SW 1271 (cell line): Measurements from ENCODE around the gene GPR180.
"Not testable (repeated sequence)": the region's sequence is repeated elsewhere in the genome, so short reads cannot be mapped to it uniquely, and the experiment has no call there.

Experiments used
- DNase-seq, 2 experiments: peaks; one replicate each; lab custom pipeline; 2025; lab: John Stamatoyannopoulos, UW

The GPR180 gene

DNA sequence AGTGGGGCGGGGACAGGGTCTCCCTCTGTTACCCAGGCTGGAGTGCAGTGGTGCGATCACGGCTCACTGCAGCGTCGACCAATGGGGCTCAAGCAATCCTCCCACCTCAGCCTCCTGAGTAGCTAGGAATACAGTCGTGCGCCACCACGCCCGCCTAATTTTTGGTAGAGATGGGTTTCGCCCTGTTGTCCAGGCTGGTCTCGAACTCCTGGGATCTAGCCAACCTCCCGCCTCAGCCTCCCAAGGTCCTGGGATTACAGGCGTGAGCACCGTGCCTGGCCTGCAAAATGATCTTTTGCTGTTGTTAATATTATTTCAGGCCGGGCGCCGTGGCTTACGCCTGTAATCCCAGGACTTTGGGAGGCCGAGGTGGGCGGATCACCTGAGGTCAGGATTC lies 5.1 kb upstream of the GPR180 start:
- DNase-seq, result no peak

DNA sequence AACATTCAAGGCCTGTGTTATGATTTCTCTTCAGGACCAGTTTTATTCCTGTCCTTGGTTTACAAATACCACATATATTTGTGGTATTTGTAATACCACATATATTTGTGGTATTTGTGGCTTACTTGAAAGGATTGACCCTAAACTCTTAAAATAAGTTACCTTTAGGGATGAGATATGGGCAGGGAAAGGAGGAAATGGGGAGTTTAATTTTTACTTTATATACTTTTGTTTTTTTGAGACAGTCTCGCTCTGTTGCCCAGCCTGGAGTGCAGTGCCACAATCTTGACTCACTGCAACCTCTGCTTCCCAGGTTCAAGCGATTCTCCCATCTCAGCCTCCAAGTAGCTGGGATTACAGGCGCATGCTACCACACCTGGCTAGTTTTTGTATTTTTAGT lies 3.4 kb upstream of the GPR180 start:
- DNase-seq, result no peak

DNA sequence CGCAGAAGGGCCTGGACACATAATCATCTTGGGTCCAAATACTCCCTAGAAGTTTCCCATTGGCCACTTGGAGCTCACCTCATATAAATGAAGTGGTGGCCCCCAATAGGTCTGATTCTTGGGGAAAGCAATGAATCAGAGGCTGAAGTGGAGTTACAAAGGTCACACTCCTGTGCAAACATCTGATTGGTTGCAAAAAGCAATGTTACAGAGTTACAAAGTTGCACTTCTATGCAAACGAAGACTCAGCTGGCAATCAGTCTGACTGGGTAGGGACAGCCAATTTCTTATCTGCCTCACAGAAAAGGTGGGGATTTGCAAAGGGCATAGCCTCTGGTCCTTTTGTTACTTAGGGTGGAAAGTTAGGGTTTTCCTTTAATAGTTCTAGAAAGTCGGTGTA lies 1.8 kb upstream of the GPR180 start:
- DNase-seq, result no peak

DNA sequence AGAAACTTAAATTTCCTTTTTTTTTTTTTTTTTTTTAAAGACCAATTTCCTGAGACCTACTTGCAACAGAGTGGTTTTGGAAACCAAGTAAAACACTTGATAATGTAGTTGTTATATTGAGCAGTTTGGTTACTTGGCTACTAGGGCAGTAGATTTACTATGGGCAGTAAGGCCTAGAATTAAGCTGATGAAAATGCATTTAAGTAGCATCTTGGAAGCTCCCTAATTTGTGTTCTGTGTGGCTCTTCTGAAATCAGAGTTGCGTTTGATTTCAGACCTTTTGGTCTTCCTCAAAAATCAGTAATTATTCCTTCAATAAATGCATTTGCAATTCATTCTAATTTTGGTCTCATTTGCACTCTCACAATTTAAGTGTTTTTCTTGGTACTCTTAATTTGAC lies 810 bp downstream of the GPR180 start:
- no peak for DNase-seq

DNA sequence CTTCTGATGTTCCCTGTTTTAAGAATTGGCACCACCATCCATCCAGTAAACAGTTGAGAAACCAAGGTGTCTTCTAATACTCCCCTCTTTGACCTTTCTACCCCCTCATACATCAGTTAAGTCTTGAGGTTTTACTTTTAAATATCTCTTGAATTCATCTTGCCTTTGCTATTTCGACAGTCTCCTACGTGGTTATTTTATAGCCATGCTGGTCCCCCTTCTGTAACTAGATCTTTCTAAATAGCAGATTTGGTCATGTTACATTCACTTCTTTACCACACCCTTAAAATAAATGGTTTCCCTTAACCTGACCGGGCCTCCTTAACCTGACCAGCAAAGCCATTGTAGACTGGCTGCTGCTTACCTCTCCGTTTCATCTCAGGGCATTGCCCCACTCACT lies 5.4 kb downstream of the GPR180 start:
- no peak for DNase-seq

DNA sequence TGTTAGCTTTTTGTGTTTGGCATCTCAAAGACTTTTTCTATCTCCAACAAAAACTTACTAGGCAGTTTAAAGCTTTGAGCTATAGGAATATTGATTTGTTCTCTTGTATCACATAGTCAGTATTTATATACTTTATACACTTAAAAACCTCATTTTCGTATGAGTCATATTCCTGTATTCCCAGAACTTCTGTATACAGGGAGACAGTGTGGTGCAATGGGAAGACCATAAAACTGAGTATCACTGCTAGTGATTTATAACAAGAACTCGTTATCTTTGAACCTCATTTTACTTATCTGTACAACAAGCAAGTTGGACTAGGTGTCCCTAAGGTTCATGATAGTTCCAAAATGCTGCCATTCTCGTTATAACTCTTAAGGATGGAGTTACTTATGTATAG lies 6.3 kb downstream of the GPR180 start:
- DNase-seq, result no peak

DNA sequence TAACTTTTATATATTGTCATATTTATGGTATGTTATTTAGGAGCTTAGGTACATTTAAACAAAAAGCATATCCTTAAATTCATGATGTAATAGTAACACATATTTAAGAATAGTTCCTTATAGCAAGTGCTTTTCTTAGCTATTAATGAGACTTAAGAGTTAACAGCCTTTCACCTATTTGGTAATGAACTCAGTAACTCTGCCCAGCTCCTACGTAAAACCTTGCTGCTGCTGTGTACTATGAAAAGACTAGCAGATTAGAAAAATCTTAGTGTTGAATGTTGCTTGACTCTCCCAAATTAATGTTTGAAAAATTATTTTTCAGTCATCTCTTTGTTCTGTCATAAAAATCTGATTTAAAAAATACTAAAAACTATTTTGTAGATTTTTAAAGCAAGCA lies 6.9 kb downstream of the GPR180 start:
- no peak for DNase-seq

DNA sequence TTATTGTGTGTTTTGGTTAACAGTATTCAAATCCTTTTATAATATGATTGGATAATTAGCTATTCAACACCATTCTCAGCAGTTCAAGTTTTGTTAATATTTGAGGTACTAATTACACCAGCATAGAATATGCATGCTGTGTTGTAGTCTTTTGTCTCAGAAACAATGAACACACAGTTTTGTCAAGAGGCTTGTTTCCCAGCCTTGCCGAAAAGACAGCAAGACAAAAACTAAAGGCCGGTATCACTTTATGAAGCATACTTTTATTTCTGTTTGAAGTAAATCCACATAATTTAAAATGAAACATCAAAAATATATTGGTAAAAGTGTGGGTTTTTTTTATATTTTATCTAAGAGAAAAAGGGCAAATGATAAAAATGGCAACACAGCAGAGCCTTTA lies 7.5 kb downstream of the GPR180 start:
- DNase-seq, result no peak

DNA sequence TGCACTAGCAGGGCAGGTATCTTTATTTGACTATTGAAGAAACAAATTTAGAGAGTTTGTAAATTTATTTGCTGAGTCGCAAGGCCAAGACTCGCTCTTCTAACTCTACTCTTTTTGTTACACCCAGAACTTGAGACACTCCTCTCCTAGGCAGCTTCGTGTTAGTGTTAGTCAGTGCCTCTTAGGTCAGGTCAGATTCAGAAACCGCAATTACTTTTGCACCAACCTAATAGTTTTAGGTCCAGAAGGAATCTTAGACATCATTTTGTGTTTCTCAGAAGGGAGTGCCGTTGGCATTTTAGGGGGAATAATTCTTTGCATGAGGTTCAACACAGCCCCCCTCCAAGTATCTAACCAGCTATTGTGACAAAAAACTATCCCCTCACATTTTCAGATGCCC lies 8.8 kb downstream of the GPR180 start:
- no peak for DNase-seq

DNA sequence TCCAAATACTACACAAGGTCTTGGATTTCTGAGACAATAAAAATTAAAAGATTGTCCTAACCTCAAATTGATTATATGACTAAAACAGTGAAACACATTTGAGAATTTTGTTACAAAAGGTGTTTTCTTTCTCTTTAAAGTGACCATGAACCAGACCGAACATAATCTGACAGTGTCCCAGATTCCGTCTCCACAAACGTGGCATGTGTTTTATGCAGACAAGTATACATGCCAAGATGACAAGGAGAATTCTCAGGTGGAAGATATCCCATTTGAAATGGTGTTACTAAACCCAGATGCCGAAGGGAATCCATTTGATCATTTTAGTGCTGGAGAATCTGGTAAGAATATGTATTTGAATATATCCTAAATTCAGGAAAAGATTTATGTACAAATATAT lies 10.4 kb downstream of the GPR180 start:
- no peak for DNase-seq

DNA sequence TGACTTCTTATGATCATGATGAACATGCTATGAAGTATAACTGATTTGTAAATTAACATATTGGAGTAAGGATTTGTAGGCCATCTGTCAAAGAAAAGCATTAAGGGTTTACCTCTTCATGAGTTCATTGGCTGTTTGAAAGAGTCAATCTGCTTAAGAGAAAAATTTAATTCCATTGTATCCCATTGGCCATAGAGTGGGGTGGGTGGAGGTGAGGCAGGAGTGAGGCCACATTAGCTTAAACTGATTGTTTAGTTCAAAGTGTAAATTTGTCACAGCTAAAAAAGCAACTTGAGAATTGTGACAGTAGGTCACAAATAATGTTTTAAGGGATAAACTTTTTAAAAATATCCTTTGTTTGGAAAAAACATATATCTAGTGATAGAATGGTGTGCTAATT lies 11.4 kb downstream of the GPR180 start:
- no peak for DNase-seq

DNA sequence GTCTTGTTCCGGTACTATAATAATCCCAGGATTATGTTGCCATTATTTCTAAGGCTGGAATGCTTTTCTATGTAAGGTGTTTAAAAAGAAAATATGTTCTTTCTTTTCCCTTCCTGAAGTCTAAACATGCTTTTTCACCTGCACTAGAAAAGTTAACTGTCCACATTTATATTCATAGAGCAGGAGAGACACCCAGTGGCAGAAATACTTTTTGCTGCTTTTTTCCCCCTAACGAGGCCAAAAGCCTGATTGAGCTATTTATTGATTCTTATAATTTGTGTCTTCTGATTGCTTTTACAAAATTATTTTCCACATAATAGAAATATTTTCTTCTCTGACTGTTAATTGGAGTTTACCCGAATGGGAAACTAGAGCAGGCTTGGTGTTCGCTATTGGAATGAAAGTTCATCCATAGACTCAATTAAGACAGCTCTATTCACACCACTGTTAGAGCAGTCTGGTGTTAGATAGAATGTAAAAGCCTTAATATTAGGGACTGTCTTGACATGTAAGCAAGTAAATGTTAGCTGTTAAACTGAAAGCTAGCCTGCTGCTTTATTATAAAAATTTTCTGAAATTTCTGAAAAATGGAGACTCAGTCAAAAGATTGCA lies 15.8 kb downstream of the GPR180 start:
- DNase-seq, result peak in 1 of 2 experiments; percentile 15

DNA sequence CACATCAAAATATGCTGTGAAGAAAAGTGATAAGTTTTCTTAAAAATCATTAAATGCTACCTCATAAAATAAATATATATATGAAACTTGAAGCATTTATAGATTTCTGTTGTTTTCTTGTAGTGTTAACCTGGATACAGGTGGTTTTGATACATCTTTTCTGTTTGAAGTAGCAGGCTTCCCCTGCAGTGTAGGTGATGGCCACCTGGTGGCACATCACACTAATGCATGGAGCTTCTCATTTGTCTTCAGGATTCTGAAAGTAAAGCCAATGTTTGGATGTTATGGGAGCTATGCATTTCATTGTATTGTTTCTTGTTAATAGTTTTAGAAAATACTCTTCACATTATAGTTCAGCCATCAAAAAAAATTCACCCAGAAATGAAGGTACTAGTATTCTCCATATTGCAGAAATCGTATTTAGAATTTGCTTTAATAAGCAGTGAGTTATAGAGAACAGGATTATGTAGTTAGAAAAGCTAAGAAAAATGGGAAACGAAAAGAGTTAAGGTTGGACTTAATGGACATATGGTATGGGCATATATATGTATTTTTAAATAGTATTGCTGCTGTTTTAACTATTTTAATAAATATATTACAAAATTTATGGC lies 18.7 kb downstream of the GPR180 start:
- peak in 1 of 2 experiments; percentile 24 for DNase-seq

DNA sequence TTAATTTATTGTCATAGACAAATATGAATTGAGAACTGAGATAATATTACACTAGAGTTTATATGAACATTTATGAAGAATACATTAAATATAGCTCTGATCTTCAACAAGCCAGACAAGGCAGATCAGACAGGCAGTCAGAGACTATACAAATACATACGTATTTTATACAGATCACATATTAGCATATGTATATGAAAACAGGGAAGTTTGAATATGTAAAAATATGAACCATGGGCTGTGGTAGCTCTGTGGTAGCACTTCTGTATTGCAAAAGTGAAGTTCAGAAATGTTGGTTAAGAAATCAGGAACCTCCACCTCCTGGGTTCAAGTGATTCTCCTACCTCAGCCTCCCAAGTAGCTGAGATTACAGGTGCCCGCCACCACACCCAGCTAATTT lies 20.7 kb downstream of the GPR180 start:
- no peak for DNase-seq

DNA sequence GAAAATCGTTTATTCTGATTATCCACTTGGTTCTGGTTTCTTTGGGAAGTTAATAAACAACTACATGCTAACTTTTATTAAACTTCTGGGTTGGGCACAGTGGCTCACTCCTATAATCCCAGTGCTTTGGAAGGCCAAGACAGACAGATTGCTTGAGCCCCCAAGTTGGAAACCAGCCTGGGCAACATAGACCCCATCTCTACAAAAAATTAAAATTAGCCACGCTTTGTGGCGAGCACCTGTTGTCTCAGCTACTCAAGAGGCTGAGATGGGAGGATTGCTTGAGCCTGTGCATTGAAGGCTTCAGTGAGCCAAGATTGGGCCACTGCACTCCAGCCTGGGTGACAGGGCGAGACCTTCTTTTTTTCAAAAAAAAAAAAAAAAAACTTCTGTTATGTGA lies 21.7 kb downstream of the GPR180 start:
- no peak for DNase-seq

DNA sequence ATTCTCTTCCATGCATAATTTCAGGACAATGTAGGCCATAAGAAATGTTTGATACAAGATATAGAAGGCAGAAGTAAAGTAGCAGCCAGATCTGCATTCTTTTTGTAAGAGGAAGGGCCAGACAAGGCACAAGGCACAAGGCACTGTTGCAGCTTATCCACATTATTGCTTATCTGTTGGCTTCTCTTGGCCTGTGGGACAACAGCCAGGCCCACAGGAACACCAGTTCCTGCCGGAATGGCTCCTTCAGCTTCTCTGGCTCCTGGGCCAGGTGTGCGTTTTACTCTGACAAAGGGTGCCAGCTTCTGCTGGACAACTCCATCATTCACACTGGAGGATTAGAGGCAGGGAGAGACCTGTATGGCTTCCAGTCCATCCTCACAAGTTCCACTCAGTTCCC lies 29.2 kb downstream of the GPR180 start:
- no peak for DNase-seq

DNA sequence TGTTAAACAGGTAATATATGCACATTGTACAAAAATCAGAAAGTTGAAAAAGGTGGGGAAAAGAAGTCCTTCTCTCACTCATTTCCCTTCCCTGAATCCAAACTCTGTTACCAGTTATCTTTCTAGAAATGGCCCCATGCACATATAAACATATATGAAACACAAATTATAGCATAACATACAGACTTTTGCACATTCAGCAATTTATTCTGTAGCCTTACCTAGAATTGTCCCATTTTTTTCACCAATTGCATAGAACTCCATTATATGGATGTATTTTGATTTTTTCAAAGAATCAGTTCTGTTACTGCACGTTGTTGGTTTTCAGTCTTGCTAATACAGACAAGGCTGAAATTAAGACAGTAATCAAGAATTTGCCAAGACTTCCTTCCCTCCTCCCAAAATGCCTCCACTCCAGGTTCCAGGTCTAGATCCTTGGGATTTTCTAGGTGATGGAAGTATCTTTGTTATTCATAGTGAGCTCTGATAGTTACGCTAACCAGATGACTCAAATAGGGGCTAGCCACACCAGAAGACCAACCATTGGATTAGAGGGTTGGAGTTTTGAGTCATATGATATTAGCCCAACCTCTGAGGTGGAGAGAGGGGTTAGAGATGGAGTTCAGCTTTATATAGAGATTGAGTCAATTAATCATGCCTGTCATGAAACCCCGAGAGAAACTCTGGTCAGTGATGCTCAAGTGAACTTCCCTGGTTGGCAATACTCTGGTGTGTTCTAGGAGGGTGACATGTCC lies 30.7 kb downstream of the GPR180 start:
- no peak for DNase-seq

DNA sequence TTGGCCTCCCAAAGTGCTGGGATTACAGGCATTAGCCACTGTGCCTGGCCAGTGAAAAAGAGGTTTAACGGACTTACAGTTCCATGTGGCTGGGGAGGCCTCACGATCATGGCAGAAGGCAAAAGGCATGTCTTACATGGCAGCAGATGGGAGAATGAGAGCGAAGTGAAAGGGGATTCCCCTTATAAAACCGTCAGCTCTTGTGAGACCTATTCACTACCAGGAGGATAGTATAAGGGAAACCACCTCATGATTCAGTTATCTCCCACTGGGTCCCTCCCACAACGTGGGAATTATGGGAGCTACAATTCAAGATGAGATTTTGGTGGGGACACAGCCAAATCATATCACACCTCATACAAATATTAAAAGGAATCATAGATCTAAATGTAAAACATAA lies 34.4 kb downstream of the GPR180 start:
- not testable (repeated sequence) for DNase-seq

DNA sequence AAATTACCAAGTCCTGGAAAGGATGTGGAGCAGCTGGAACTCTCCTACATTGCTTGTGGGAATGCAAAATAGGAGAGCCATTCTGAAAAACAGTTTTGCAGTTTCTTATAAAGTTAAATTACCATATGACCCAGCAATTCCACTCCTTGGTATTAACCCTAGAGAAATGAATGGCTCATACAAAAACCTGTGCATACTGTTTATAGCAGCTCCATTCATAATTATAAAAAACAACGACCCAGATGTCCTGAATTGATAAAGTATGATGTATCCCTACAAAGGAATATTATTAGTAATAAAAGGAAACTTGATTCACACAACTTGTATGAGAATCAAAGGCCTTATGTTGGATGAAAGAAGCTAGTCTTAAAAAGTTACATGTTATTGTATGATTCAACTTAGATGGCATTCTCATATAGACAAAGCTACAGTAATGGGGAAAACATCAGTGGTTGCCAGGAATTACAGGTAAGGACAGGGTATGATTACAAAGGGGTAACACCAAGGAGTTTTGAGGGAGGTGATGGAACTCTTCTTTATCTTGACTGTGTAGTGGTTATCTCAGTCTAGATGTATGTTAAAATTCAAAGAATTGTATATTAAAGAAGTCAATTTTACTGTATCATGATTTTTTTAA lies 35.4 kb downstream of the GPR180 start:
- DNase-seq, result no peak

DNA sequence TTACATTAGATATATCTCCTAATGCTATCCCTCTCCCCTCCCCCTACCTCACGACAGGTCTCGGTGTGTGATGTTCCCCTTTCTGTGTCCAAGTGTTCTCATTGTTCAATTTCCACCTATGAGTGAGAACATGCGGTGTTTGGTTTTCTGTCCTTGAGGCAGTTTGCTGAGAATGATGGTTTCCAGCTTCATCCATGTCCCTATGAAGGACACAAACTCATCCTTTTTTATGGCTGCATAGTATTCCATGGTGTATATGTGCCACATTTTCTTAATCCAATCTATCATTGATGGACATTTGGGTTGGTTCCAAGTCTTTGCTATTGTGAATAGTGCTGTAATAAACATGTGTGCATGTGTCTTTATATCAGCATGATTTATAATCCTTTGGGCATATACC lies 36.0 kb downstream of the GPR180 start:
- not testable (repeated sequence) for DNase-seq

DNA sequence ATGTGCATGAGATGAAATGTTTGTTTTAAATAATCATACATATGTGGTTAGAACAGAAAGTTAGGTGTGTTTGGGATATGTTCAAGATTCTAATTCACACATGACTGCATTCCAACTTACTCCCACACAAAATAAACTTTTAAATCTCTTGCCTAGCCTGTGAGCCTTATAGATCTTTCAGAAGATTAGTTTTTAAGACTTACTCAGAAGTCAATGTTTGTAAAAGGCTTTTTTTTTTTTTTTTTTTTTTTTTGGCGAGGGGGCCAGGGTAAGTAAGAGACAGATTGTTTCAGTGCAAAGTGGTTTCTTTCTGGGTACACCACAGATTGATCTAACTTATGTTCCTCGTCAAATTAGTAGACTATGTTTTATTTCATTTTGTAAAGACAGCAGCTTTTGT lies 39.1 kb downstream of the GPR180 start:
- no peak for DNase-seq

DNA sequence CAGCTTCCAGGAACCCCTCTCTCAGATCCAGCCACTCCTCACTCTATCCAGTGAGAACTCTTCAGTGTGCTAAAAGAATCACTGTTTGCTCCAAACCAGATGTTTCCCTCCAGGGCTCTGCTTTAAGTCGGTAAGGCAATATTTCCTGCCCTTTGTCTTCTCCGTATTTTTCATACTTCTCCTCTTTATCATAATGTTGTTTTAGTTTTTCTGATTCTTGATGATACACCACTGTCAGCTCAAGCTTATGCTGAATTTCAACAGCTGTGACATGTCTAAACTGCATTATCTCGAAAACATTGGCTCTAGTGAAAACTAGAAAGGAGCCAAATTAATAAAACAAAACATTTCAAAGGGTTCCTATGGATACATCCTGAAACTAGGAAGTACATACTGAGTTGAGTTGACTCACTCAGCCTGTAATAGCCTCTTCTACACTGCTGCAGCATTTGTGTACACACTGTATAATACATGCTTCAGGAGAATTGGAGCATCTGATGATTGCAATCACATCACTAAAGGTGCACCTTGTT lies 39.8 kb downstream of the GPR180 start:
- no peak for DNase-seq

DNA sequence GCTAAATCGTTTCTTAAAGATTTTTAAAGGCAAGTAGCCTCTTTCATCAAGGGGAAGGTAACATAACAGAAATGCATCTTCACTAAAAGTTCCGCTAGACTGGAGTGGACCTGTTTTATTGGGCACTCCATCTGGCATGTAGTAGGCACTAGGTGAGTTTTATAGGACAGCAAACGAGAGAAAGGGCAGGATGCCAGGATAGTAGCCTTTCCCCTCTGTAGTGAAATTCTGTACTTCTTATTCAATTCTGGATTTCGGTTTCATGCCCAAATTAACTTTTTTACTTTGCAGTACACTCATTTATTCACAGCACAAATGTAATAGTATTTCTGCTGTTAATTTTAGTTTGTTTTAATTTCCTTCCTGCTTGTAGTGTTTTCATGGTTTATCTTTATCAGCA lies 45.2 kb downstream of the GPR180 start:
- DNase-seq, result no peak
